Thyroid gland (tissue), 4 donors: ENCODE data around the gene MED9.

ENCODE experiments used
- CTCF ChIP-seq, 6 experiments: fragments of 200-600 bp in 3 of 6; fragments of 450-650 bp in 3 of 6; sonication (generic) in 3 of 6; IDR thresholded peaks; one replicate each; pipeline ENCODE4 v1.5.1; 2016 to 2019; ENCODE audit warnings: antibody characterized with exemption in 6 of 6, mild to moderate bottlenecking in 2 of 6, inconsistent platforms in 1 of 6, moderate library complexity in 1 of 6
- POLR2A ChIP-seq, 2 donors: fragments of 450-650 bp; IDR thresholded peaks; one replicate each; pipeline ENCODE4 v1.6.1; 2017; ENCODE audit warnings: antibody characterized with exemption in 2 of 2, mild to moderate bottlenecking in 2 of 2, moderate library complexity in 1 of 2

GRCh38 chr17:17474341-17474740, 2.5 kb upstream of the MED9 start:
- TF ChIP-seq POLR2A (IDR thresholded peaks at IDR 0.05) = no peak
- no peak for TF ChIP-seq CTCF (IDR thresholded peaks at IDR 0.05)
